Activated CD4-positive, alpha-beta T cell treated with anti-CD3 and anti-CD28 coated beads, Interleukin-2, amount 10 ng/mL, durations not matched to agents 7 days and 5 days (primary cell): ENCODE measurements around the gene PRR33. TPM values are rescaled to one million over a fixed set of nuclear protein-coding genes. Genes with fewer than 3 reads are reported as not detected.
A peak's percentile ranks its signal among the peaks of the same experiment; 100 is the strongest.

Experiments used
- CTCF ChIA-PET: fragments of 350-600 bp; sonication (Branson Sonifier 250); formaldehyde crosslinking; loops from one replicate; lab custom pipeline; 2021; ENCODE audit warnings: antibody characterized with exemption; lab: Charles Lee
- POLR2A ChIA-PET: fragments of 350-600 bp; sonication (Branson Sonifier 250); formaldehyde crosslinking; loops from one replicate; lab custom pipeline; 2021; ENCODE audit warnings: antibody characterized with exemption; lab: Charles Lee
- DNase-seq: peaks from one replicate; pipeline ENCODE4 v3.0.0-alpha.2; 2020
- H3K27ac Mint-ChIP-seq: one replicate; pipeline ENCODE4 v1.8.0; 2021; ENCODE audit warnings: mild to moderate bottlenecking, moderate library complexity, mixed read lengths
- H3K27me3 Mint-ChIP-seq: one replicate; pipeline ENCODE4 v1.8.0; 2021; ENCODE audit warnings: mixed read lengths
- H3K36me3 Mint-ChIP-seq: one replicate; pipeline ENCODE4 v1.8.0; 2021; ENCODE audit warnings: low read depth, mixed read lengths
- H3K4me1 Mint-ChIP-seq: one replicate; pipeline ENCODE4 v1.8.0; 2021; ENCODE audit warnings: mixed read lengths
- H3K4me3 Mint-ChIP-seq: one replicate; pipeline ENCODE4 v1.8.0; 2021; ENCODE audit warnings: mild to moderate bottlenecking, moderate library complexity, mixed read lengths
- H3K9me3 Mint-ChIP-seq: one replicate; pipeline ENCODE4 v1.8.0; 2021; ENCODE audit warnings: mixed read lengths
- total RNA-seq, 2 experiments: library from RNA; stranded (reverse); gene quantifications; one replicate each; pipeline ENCODE4 v1.2.3, GENCODE V29; 2021

The PRR33 gene
- total RNA-seq, 2 experiments from 2014 or later = 0.05 TPM; not detected in 1

DNA sequence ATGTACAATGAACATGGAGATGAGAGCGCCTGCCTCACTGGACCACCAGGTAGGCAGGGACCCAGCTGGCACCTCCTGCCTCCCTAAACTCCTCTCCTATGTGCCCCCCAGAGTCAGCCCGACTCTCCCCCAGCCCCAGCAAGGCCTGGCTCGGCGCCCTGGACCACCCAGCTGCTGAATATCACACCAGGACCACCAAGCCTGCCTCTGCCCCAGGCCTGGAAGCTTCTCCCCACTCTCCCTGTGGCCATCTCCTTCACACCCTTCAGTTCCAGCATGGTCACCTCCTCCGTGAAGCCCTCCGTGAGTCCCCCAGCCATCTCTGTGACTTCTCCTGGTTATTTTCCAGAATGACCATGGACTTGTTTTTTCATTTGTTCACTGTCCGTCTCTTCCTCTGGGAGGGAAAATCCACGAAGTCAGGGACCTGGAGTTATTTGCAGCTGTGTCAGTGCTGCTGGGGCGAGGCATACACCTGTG is 45.2 kb downstream of the PRR33 start:
- no peak overlapping the region for H3K4me3 Mint-ChIP-seq
- peak overlapping the region; percentile 77 for H3K27ac Mint-ChIP-seq
- ChIA-PET CTCF (interaction anchor here (0.6 to 3.6 kb wide), 2 partner anchors 152 to 546 kb away, joined by 4 to 18 read pairs; no protein-coding TSS in a partner anchor), POLR2A (no interaction called here)
- H3K27me3 Mint-ChIP-seq = no peaks in the 10 kb centered on the region
- no peaks in the 10 kb centered on the region for H3K36me3 Mint-ChIP-seq
- H3K4me1 Mint-ChIP-seq = peaks cover 83% of the 10 kb centered on the region
- H3K9me3 Mint-ChIP-seq = no peaks in the 10 kb centered on the region
- DNase-seq = no peak

DNA sequence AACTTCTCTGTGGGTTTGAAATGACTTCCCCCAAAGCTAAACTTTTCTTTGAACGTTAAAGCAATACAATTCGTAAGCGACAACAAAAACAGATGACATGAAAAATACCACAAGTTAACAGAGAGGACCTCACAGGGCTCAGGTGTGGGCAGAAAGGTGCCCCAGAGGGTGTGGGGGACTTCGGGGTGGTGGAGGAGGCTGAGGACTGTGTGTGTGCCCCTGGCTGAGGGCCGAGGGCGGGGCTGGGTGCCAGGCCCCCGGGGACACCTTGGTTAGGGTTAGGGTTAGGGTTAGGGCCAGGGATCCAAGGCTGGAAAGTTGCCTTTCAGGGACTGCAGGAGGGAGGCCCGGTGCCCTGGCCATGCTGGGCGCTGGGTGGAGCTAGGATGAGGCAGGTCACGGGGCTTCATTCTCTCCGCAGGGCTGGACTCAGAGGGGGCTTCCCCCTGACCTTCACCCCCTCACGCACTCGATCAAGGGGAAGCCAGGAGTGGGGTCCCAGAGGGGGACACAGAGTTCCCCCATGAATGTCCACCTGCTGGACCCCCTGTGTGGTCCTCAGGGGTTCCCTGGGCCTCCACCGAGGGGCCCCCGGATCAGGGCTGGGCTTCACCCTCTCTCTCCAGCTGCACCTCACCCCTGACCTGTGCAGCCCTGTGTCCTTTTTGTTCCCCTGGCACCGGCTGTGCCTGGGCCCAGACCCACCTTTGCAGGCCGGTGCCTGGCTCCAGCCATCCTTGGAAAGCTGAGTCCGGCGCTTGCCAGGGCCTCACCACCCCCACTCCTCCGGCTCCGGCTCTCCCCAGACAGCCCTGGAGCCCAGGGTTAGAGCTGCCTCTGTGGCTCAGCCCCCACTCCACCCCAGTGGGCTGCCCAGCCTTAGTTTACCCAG is 45.9 kb downstream of the PRR33 start:
- CTCF ChIA-PET = interaction anchor here (3.6 kb wide), 1 partner anchor 152 kb away, joined by 18 read pairs; no protein-coding TSS in a partner anchor
- peak; percentile 41 for DNase-seq
- Mint-ChIP-seq H3K27me3 (no peaks in the 10 kb centered on the region), H3K4me3 (peak overlapping the region; percentile 62), H3K36me3 (no peaks in the 10 kb centered on the region), H3K9me3 (no peaks in the 10 kb centered on the region), H3K27ac (peak overlapping the region; percentile 90), H3K4me1 (peaks cover 76% of the 10 kb centered on the region)
- POLR2A ChIA-PET = no interaction called here

DNA sequence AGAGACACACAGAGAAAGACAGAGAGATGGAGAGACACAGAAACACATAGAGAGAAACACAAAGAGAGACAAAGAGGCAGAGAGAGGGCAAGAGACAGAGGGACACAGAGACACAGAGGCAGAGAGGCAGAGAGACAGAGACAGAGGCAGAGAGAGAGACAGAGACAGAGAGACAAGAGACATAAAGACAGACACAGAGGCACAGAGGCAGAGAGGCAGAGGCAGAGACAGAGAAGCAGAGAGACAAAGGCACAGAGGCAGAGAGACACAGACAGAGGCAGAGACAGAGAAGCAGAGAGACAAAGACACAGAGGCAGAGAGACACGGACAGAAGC is 46.6 kb downstream of the PRR33 start:
- Mint-ChIP-seq H3K9me3 (no peaks in the 10 kb centered on the region), H3K4me1 (peaks cover 69% of the 10 kb centered on the region), H3K4me3 (peak overlapping the region; percentile 62)

DNA sequence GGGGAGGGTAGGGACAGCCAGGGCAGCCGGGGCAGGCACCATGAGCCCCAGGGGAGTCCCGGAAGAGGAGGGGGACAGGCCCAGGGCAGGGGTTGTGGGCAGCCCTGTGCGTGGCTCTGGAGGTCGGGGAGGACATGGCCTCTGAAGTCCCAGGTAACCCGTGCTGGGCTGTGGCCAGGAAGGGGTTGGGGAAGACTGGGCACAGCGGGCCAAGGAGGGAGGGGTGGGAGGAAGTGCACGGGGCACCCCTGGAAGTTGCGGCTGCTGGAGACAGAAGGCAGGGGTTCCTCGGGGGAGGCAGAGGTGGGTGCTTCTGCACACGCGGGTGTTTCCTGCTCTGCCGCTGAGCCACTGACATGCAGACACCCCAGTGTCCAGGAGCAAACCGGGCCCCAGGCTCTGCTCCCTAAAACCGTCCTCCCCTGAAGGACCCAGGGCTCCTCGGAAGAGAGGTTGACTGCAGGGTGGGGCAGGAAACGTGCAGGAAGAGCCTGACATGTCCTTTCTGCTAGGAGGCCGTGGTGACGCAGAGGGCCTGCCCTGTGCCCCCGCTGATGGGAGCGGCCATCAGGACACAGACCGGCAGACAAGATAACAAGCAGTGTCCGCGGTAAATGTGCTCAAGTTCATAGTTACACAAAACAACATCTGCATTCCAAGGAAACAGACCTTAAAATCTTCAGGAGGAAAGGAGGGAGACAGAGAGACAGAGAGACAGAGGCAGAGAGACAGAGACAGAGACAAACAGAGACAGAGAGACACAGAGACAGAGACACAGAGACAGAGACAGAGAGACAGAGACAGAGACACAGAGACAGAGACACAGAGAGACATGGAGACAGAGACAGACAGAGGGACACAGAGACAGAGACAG is 47.2 kb downstream of the PRR33 start:
- POLR2A ChIA-PET = no interaction called here
- CTCF ChIA-PET = no interaction called here

More for the DNA sequence above, 46.6 kb downstream of the PRR33 start:
- CTCF ChIA-PET = no interaction called here
- DNase-seq = no peak
- POLR2A ChIA-PET = no interaction called here
- Mint-ChIP-seq H3K27ac (peak overlapping the region; percentile 90), H3K27me3 (no peaks in the 10 kb centered on the region), H3K36me3 (no peaks in the 10 kb centered on the region)

DNA sequence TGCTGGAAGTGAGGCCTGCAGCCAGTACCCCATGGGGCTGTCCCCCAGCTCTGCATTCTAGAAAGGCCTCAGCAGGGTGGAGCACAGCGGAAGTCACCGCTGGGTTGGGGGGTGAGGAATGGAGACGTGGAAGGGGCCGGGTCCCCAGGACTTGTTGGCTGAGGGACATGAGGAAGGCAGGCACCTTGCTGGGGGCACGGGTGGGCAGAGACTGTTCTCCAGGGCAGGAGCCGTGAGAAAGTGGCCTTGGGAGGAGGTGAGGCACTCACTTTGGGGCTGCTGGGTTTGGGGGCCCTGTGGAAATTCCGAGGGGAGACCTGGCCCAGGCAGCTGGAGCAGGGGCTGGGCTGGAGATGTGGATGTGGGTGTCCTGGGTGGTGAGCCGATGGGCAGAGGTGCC is 47.9 kb downstream of the PRR33 start:
- Mint-ChIP-seq H3K4me3 (peak overlapping the region; percentile 49), H3K4me1 (peaks cover 64% of the 10 kb centered on the region), H3K27me3 (no peaks in the 10 kb centered on the region), H3K36me3 (no peaks in the 10 kb centered on the region), H3K9me3 (no peaks in the 10 kb centered on the region), H3K27ac (peak overlapping the region; percentile 90)
- POLR2A ChIA-PET = no interaction called here
- CTCF ChIA-PET = interaction anchor here (1.1 kb wide), 1 partner anchor 158 kb away, joined by 3 read pairs; no protein-coding TSS in a partner anchor
- DNase-seq = no peak

More for the DNA sequence above, 47.2 kb downstream of the PRR33 start:
- H3K27ac Mint-ChIP-seq = peak overlapping the region; percentile 90
- peak; percentile 45 for DNase-seq
- H3K36me3 Mint-ChIP-seq = no peaks in the 10 kb centered on the region
- no peaks in the 10 kb centered on the region for H3K27me3 Mint-ChIP-seq
- peaks cover 69% of the 10 kb centered on the region for H3K4me1 Mint-ChIP-seq
- H3K4me3 Mint-ChIP-seq = peak overlapping the region; percentile 62
- no peaks in the 10 kb centered on the region for H3K9me3 Mint-ChIP-seq

DNA sequence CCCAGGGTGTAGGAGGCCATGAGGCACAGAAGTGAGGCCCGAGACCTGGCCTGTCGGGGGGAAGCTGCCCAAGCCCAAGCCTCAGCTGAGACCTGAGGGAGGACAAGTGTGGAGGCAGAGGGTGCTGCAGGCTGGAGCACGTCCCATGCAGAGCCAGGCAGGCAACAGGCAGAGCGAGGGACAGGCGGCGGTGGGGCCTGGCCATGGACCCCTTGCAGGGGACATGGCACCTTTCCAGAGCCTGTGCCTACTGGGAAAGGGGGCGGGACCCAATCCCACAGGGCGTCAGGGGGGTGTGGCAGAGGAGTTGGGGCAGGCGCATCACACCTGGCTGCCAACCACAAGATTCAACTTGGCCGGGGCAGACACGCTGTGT is 48.6 kb downstream of the PRR33 start:
- H3K9me3 Mint-ChIP-seq = no peaks in the 10 kb centered on the region
- H3K36me3 Mint-ChIP-seq = no peaks in the 10 kb centered on the region
- POLR2A ChIA-PET = no interaction called here
- no peaks in the 10 kb centered on the region for H3K27me3 Mint-ChIP-seq
- H3K27ac Mint-ChIP-seq = peak overlapping the region; percentile 90
- CTCF ChIA-PET = interaction anchor here (1.1 to 2.0 kb wide), 2 partner anchors 149 to 159 kb away, joined by 3 to 6 read pairs; no protein-coding TSS in a partner anchor
- no peak for DNase-seq
- H3K4me3 Mint-ChIP-seq = peak overlapping the region; percentile 16
- H3K4me1 Mint-ChIP-seq = peaks cover 57% of the 10 kb centered on the region

DNA sequence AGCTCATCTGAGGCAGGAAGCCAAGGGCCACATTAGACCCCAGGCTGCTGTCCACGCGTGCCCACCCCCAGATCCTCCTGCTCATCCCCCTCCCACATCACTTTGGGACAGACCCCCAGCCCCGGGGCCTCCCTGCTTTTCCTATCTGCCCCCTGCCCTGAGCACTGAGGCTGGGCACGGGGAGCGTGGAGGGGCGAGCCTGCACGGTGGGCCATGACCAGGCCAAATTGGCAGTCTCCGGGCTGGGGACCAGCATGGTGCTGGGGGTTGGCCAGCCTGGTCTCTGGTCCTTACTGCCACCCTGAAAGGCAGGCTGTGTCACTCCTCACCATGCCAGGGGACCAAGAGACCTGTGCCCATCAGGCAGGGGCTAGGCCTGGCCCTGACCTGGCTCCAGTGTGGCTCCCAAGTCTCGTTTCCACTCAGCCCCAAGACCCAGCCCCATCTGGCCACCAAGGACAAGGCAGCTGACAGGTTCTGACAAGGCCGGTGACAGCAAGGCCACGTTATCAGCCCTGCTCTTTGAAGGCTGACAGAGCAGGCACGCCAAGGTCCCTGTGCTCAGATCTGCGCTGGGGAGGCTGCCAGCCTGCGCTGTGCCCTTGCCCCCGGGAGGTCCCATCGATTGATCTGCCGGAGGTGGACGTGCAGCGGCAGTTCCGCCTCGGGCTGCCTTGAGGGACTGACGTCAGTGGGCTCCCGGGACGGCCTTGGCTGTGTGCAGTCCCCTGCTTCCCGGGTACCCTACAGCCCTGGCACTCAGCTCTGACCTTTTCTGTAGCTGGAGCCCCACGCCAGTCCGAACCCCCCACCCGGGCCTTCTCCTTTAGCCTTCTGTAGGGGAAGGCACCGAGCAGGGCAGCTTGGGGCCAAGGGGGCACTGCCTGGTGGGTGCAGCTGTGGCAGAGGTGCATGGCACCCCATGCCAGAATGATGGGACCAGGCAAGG is 49.3 kb downstream of the PRR33 start:
- Mint-ChIP-seq H3K27me3 (no peaks in the 10 kb centered on the region), H3K4me3 (no peak overlapping the region), H3K27ac (peak overlapping the region; percentile 90), H3K9me3 (no peaks in the 10 kb centered on the region), H3K4me1 (peaks cover 56% of the 10 kb centered on the region), H3K36me3 (no peaks in the 10 kb centered on the region)
- DNase-seq = no peak
- ChIA-PET POLR2A (no interaction called here), CTCF (interaction anchor here (1.1 to 2.0 kb wide), 2 partner anchors 148 to 159 kb away, joined by 3 to 6 read pairs; no protein-coding TSS in a partner anchor)

DNA sequence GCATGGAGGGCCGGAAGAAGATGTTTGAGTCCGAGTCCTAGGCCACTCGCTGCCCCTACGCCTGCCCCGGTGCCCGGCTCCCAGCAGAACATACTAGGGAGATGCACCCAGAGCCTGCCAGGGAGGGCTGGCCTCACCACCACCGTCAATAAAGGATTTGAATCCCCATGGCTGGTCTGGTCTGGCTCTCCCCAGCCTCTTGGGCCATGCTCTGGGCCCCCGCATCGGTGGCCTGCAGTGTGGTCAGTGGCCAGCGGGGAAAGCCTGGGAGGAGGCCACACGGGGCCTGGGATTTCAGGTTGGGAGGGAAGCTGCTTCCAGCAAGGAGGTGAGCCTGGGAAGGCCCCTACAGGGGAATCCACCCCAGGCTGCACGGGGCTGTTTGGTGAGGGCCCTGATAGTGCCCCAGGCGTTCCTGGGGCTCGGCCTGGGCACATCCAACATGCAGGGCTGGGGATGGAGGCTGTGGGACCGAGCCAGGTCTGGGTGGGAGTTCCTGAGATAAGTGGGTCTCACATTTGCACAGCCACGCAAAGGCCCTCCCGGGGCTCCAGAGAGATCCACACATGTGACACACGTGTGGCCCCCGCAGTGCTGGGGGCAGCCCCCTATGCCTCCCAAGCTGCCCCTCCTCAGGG is 50.1 kb downstream of the PRR33 start:
- POLR2A ChIA-PET = no interaction called here
- no peak for DNase-seq
- no peak overlapping the region for H3K27ac Mint-ChIP-seq

DNA sequence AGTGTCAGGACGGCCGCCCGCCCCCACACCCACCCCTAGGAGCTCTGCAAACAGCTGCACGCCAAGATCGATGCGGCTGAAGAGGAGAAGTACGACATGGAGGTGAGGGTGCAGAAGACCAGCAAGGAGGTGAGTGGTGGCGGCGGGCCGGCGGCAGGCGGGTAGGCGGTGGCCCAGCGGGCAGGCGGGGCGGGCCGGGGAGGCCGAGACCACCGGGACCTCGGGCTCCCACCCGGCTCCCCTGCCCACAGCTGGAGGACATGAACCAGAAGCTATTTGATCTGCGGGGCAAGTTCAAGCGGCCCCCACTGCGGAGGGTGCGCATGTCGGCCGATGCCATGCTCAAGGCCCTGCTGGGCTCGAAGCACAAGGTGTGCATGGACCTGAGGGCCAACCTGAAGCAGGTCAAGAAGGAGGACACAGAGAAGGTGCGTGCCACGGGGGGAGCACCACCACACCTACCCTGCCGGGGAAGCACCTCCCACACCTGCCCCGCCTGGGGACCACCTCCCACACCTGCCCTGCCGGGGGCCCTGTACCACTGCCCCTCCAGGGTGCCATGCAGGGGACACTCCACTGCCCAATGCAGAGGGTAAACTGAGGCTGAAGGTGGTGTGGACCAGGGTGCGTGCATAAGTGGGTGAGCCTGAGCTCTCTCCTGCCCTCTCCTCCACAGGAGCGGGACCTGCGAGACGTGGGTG is 50.8 kb downstream of the PRR33 start:
- POLR2A ChIA-PET = no interaction called here
- Mint-ChIP-seq H3K36me3 (no peaks in the 10 kb centered on the region), H3K4me1 (peaks cover 44% of the 10 kb centered on the region), H3K27ac (peak overlapping the region; percentile 2), H3K27me3 (no peaks in the 10 kb centered on the region), H3K4me3 (no peak overlapping the region), H3K9me3 (no peaks in the 10 kb centered on the region)
- DNase-seq = no peak
- CTCF ChIA-PET = interaction anchor here (1.0 to 2.0 kb wide), 2 partner anchors 10 to 147 kb away, joined by 3 to 6 read pairs; no protein-coding TSS in a partner anchor

More for the DNA sequence above, 50.1 kb downstream of the PRR33 start:
- Mint-ChIP-seq H3K9me3 (no peaks in the 10 kb centered on the region), H3K4me3 (no peak overlapping the region), H3K4me1 (peaks cover 51% of the 10 kb centered on the region), H3K36me3 (no peaks in the 10 kb centered on the region), H3K27me3 (no peaks in the 10 kb centered on the region)
- CTCF ChIA-PET = interaction anchor here (1.0 to 2.0 kb wide), 2 partner anchors 9 to 148 kb away, joined by 3 to 6 read pairs; no protein-coding TSS in a partner anchor

DNA sequence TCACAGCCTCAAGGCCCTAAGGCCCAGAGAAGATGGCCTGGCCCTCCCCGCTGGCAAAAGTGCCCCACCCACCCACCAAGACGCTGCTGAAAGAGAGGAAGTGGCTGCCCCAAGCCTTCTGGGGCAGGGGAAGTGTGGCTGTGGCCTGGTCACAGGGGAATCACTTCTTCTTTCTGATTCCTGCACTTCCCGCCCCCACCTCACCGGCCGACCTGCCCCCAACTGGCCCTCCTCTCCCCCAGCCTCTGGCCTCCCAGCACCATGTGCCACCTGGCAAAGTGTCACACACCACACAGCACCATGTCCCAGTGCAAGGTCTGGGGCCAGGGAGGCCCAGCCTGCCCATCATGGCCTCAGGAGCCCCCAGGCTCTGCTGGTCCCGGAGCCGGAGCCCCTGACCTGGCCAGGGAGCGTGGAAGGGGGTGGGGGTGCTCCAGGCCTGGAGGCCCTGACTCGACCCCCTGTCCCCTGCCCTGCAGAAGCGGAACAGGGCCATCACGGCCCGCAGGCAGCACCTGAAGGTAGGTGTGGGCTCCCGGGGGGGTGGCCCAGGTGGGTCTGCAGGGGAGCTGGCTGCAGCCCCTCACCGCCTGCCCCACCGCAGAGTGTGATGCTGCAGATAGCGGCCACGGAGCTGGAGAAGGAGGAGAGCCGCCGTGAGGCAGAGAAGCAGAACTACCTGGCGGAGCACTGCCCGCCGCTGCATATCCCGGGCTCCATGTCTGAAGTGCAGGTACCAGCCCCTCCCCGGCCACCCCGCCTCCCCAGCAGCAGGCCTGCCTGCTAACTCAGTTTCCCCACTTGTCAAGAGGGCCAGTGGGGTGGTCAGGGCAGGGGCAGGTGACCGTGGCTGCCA is 51.5 kb downstream of the PRR33 start:
- H3K9me3 Mint-ChIP-seq = no peaks in the 10 kb centered on the region
- H3K4me3 Mint-ChIP-seq = no peak overlapping the region
- no peaks in the 10 kb centered on the region for H3K27me3 Mint-ChIP-seq
- peak overlapping the region; percentile 74 for H3K27ac Mint-ChIP-seq
- no peak for DNase-seq
- peaks cover 36% of the 10 kb centered on the region for H3K4me1 Mint-ChIP-seq
- POLR2A ChIA-PET = no interaction called here
- CTCF ChIA-PET = no interaction called here
- no peaks in the 10 kb centered on the region for H3K36me3 Mint-ChIP-seq
